Smooth muscle cell of the brain vasculature (primary cell): Measurements from ENCODE around the gene TIGIT.

Experiments used
- DNase-seq: peaks from one replicate; pipeline ENCODE4 v3.0.0-alpha.2; 2012; ENCODE audit warnings: low read depth, low spot score

TIGIT gene

DNA sequence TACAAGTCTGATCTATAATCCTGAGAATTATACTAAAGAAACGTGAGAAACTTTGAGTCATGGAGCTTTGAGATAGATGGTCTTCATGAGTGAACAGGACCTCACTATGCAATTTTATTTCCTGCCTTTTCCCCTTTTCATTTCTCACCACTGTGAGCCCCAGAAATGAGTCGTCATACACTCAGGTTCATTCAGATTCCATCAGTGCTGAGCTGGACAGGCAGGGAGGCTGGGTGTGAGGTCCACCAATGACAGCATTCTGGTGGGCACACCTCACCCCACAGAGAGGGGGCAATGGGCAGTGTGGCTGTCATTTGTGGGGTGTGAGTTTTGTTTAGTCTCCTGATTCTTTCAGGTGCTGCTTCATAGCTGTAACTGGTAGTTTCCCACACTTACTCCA lies 16.9 kb downstream of the TIGIT start:
- no peak for DNase-seq

DNA sequence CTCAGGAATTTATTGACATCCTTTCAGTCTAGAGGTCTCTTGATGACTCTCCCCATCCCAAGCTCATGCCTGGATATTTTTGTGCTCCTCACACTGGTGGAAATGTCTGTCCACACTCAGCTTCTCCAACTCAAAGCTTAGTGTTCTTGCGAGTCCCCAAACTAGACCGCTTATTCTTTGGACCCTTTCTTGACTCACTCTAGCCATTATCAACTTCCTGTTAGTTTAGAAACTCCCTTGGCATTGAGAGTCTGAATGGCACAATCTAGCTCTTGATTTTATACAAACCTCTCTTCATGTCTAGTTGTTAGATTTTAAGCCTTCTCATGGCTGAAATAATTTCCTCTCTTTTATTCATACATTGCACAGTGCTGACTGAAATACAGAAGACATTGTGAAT lies 19.6 kb downstream of the TIGIT start:
- DNase-seq = no peak

DNA sequence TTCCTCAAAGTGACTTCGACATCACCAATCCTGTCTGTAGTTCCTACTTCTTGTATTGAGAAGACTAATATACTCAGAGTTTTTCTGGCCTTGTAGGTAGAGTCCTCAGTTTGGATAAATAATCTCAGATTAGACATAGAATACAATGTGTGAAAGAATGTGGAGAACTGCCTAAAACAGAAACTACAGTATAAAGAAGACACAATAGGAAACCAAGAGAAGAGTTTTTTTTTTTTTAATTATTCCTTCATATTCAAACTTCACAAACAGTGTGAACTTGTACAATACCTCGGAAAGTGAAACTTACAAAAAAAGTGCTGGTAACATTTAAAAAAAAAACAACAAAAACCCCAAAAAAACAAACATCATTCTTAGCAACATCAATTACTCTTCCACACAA lies 20.5 kb downstream of the TIGIT start:
- DNase-seq = no peak

DNA sequence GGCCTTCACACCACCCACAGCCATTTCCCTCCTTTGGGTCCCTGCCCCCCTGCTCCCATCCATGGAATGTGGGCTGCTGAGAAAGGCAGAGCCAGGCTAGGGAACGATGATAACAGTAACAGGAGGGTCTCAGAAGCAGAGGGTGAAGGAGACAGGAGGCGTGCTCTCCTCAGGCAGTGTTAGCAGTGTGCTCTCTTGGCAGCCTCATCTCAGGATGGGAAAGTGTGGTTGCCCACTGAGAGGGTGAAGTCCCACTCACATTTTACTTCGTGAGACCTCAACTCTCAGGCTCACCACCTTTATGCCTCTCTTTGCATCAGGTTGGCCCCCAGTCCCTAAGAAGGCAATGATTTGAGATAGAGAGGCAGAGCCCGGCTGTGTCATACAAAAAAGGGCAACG lies 24.5 kb downstream of the TIGIT start:
- no peak for DNase-seq

DNA sequence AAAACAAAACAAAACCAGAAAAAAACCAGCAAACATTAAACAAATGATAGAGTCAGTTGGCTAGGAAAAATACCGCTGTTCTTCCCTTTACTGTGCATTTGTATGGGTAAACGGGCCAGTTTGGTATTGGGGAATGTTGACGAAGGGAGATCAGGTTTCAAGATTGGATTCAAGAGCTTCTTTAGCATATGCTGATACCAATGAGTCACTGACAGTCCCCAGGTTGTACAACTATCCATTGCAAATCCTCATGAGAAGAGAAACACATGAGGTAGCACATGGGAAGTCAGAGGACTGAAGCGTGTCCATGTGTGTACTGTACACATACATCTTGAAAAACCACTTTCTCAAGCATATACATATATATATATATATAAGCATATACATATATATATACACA lies 25.6 kb downstream of the TIGIT start:
- peak; percentile 13 for DNase-seq

DNA sequence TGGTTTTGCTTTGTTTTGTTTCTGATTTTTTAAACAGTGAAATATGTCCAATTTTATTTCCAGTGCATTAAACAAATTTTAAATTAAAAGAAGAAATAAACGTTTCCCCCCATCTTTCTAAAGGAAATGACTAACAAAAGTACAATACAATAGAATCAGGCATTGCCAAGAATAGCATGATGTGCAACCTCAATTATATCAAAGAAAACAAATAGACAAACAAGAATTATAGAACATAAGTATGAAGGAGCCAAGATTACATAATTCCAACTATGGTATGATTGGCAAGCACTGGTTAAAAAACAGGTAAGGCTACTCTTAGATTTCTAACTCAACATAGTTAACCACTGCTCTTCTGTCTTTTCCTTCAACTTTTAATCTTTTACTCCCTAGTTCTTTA lies 26.4 kb downstream of the TIGIT start:
- DNase-seq = no peak

DNA sequence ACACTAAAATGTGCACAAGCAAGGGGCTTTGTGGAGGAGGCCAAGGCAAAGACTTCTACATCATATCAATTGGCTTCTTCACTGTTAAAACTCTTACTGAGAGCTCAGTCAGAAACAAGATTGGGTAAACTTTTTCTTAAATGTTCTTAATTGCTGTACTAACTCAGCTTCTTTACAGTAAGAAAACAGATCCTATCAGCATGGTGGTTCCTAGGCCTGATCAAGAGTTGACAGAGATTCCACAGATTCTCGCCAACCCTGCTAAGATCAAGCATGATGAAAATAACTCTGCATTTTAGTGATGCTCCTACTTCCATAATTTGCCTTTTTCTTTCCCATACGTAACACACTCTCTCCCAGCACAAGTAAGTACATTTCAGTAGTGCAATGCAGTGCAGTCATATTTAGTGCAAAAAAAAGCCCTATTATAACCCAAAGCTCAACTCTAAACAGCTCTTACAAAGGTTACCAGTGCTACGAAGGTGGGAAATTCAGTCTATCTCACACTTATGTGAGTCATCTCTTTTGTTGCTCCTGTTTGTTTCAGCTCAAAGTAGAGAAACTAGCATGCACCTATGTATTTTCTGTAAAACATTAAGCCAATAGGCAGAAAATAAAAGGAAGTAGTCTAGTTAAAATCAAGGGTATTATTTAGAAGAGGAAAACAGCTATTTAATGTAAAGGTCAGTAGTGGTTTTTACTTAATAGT lies 29.9 kb downstream of the TIGIT start:
- DNase-seq = no peak

DNA sequence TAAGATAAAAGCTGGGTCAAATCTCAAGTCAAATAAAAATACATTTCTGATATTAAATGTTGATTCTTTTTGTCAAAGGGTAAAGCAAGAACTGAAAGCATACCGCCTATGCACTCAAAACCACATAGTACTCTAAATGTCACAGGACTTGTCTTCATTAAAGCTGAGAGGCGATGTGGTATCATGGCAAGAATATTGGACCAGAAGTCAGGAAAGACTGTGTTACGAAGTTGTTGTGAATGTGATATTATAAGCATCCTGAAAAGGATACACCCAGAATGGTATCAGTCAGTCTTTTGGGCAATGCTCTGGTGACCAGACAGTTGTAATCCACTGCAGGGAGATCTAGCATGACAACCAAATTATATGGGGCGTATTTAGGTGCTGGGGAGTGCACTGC lies 33.8 kb downstream of the TIGIT start:
- DNase-seq = no peak

DNA sequence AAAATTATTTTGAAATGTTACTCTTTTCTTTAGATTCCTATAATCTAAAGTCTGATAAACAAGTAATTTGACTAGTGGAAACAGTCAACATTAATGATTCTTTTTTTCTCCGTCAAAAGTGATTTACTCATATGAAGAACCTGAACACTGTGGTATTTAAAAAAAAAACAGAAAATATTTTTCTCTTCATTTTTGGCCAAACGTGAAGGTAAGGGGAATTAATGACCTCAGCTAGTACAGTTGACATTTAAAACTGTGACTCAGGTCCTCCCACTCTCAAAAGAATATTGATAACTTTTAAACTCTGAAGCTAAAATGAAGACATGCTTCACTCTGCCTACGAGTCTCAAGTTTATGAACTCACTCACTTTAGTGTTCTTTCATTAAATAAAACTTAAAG lies 34.5 kb downstream of the TIGIT start:
- DNase-seq = no peak

DNA sequence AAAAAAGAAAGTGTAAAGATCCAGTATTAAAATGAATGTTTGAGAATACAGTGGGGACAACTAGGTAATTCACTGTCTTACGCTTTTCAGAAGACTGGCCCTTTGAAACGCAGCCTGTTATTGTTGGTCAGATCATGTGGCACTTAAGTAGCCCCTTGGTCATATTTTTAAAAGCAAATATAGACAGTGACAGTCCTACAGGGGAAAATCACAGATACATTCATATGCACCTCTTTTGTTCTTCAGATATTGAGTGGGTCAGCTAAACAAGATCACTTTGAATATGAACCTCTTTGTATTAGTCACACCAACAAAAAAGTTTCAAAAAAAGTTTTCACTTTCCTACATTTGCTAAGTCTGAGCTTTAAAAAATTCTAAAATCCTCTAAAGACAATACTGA lies 36.0 kb downstream of the TIGIT start:
- no peak for DNase-seq

DNA sequence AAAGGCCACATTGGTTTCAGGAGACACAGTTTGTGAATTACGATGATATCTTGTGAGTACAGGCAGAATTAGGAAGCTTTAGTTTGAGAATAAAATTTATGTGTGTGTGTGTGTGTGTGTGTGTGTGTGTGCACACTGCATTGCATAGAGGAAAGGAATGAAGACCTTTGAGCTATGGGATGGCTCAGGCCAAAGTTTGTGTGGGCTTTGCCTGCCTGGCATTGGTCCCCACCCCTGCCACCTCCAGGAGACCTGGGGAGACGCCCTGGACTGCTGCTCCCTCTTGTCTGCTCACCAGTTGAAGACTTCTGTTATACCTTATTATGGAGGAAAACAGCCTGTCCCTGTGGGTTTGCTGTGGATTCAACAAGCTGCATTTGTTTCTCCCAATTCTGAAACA lies 37.2 kb downstream of the TIGIT start:
- no peak for DNase-seq

DNA sequence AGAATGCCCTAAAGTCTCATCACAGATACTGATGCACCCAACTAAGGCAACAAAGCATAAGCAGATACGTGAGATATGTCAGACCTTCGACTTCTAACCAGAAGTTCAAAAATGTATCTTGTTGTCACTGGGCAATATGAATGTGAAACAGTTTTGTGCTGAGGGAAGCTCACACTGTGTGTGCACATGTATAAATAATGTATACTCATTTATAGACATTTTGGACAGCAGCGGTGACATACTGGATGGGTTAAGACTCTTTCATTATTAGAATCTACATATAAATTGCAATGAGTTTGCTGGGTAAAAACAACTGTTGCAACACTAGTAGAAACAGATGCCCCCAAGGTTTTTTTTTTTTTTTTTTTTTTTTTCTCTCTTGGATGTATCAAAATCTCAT lies 37.9 kb downstream of the TIGIT start:
- no peak for DNase-seq

DNA sequence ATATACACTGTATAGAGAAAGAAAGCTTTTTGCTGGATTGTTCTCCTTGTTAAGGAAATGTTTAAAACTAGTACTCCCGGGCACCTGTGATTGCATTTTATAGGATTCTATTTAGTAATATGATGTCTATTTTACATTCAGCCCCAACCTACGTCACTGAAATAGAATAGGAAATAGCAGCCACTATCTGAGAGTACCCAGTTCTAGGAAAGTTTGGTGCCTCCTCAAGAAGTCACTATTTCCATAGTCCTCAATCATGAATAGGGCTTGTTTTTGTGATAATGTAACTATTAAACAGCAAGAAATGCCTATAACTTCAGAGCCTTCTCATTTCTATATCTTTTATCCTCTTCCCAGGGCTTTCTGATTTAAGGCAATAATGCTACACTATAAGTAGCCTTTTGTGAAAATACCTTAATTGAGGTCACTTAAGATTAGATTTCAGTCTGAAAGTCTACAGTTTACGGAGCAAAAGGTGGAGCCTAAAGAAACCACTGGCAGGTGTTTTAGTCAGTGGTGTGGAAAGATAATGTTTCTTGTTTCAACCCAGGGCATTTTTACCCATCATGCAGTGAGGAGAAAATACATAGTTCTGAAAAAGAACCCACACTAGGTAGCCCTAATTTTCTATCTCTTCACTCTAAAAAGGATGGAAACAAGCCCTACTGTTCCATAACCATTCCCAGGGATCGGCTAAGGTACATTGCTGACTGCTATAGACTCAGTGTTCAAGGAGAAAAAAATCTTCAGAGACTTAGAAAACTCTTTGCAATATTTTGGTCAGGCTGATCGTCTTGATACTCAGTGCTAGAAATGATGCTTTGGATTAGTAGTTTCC lies 38.7 kb downstream of the TIGIT start:
- DNase-seq = no peak

DNA sequence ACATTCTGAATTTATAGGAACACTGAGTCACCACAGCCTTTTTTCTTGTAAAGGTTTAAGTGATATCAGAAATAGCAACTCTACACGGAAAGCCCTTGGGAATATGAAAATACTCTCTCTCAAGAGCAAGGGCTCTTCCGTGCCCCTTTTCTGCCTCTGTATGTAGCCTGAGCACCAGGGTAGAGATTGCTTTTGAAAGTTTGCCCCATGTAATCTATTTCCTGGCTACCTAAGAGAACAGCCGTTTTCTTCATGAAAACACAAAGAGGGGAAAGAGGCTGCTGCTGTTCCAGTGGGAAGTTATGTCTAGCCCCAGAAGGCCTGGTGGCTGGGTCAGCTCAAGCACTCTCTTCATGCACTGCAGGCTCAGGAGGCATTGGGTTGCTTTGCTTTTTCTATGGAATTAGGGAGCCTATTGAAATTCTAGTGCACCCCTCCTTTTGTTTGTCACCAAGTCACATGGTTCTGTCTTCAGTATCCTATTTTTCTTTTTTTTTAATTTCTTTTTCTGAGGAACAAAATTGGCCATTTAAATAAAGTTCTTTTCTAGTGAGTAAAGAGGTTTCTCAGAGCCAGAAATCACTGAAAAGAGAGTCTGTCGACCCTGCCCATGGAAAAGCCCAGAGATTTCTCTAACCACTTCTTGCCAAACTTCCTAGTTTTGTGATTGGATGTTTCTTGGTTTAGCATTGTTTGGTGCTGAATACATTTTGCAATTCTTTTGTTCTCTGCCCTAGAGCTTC lies 39.5 kb downstream of the TIGIT start:
- DNase-seq = no peak

DNA sequence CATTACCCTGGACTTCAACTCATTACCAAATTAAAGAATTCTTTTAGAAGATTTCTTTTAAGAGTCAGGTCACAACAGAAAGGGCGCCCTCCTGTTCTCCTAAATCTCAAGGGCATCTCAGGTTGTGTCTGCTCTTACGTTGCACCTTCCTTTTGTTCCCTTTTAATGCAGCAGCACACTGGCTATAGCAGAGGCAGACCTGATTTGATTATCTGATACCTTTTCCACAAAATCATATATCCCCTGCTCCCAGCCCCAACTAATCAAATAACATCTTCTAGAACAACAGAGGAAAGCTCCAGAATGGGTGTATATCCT lies 40.1 kb downstream of the TIGIT start:
- no peak for DNase-seq

DNA sequence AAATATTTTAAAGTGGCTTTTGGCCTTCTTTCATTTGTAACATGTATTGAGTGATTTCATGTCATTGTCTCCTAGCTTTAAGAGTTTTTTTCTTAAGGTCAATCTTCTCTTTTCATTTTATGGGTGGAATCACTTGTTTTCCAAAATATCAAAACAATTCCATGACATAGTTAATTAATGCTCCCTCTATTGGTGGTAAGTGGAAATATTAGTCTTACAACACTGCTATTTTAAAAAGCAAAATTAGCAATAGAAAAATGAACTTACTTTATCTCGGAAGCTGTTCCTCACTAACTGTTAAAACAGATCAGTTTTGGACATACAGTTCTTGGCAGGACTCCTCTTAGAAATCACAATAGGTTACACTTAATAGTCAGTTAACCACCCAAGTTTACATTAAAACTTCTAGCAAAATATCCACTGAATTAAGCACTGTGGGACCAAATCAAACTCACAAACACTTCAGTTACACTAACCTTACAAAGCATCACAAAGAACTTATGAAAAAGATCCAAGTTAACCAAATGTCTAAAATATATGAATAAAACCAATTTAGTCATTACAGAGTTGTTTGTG lies 42.4 kb downstream of the TIGIT start:
- no peak for DNase-seq

DNA sequence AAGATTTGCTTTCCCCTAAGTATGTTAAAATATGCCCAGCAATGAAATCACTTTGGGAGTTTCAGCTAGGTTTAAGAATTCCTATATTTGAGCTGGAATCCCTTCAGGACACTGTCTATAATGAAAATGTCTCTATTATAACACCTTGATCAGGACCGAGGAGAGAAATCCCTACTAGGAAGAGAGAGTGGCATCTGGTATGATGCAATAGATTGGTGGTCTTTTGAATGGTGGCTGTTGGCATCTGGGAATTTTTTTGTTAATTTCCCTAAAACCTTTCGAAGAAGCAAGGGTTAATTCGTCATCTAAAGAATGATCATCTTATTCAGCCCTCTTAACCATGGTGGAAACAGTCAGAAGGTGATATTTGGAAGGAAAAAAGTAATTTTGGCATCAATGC lies 43.0 kb downstream of the TIGIT start:
- no peak for DNase-seq

DNA sequence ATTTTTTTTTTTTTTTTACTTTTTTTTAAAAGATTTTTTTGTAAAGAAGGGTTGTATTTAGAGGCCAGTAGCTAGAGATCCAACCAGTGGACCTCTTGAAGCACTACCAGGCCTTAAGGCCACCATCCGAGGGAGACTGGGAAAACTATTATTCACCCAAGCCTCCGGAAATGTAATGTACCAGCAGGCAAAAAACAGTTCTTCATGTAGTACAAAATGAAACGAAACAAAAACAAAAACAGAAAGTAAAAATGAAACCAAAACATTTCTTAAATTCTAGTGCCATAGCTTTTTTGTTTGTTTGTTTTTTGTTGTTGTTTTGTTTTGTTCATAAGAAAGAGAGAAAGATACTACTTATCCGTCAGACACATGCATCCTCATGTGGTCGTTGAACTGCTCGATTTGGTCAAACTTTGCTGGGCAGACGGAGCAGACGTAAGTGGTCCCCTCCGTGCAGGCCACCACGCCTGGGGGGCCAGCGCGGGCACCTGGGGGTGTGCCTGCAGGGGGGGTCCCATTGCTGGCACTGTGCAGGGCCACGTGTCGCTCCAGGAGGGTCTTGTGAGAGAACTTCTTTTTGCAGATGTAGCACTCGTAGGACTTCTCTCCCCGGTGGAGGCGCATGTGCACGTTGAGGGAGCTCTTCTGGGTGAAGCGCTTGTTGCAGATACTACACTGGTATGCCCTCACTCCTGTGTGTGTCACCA lies 45.0 kb downstream of the TIGIT start:
- no peak for DNase-seq

DNA sequence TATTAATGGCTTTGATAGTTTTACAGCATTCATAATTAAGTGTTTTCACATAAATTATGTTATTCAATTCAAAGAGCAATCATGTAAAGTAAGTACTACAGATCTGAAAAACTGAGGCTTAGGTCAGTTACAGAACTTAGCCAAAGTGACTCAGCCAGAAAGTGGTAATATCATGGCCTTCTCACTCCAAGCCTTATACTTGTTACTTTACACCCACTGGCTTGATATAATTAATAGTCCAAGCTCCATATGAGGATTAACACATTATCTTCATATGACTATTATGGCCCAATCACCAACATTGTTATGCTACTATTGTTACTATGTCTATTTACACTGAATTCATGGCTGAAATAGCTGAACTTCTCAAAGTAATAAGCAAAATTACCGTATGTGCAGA lies 50.7 kb downstream of the TIGIT start:
- no peak for DNase-seq

DNA sequence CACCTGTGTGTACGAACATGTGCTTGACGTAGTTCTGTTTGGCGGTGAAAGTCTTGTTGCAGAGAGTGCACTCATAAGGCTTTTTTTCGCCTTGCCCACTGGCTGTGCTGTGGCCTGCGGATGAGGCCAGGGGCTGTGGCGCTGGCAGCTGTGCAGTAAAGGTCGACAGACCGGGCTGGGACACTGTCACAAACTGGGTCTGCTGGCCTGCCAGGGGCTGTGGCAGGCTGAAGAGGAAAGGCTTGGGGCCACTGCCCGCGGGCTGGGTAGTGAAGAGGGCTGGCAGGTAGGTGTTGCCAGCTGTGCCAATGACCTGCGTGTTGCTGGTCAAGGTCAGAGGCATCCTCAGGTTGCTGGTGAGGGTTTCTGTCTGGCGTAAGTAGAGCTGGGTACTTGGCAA lies 56.4 kb downstream of the TIGIT start:
- DNase-seq = no peak

DNA sequence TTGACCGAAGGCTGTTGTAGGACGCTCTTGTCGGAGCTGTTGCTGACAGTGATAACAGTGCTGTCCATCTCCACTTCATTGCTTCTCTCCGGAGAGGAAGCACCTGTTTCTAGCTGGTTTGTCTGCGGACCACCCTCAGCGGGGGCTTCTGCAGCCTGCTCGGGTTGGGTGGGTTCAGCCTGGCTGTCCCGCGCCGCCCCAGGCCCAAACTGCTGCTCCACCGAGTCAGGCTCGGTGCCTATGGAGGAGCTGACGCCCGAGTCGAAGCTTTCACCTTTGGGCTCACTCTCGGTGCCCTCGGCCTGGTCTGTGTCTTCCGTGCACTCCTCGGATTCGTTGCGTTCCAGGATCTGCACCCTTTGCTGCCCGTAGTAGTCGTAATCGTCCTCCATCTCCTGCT lies 56.9 kb downstream of the TIGIT start:
- no peak for DNase-seq
